SK-N-MC (cell line): Measurements from ENCODE around the gene VTA1.

Source experiments
- DNase-seq: peaks from one replicate; pipeline ENCODE4 v3.0.0-alpha.2; 2011; ENCODE audit warnings: low read depth, low spot score
- H3K27ac ChIP-seq: fragments of 200-600 bp; sonication (generic); 2 replicates; pipeline ENCODE4 v1.5.1; 2016; ENCODE audit warnings: mixed run types
- H3K36me3 ChIP-seq: fragments of 200-600 bp; sonication (generic); 2 replicates; pipeline ENCODE4 v1.6.1; 2017; ENCODE audit warnings: antibody characterized with exemption, low read length, mixed read lengths; ENCODE audit not compliant: insufficient read depth
- H3K4me3 ChIP-seq: fragments of 200-600 bp; sonication (generic); 2 replicates; pipeline ENCODE4 v1.5.1; 2016
- H3K9ac ChIP-seq: fragments of 200-600 bp; sonication (generic); 2 replicates; pipeline ENCODE4 v1.8.0; 2017; ENCODE audit warnings: mixed run types, mixed read lengths; ENCODE audit not compliant: insufficient read length
- H3K9me3 ChIP-seq: fragments of 200-600 bp; sonication (generic); 2 replicates; pipeline ENCODE4 v1.6.1; 2017; ENCODE audit warnings: low read depth, mild to moderate bottlenecking, antibody characterized with exemption, low read length, moderate library complexity, mixed read lengths
- EZH2 ChIP-seq: fragments of 200-600 bp; sonication (generic); IDR thresholded peaks from one replicate; pipeline ENCODE4 v1.6.1; 2017; ENCODE audit warnings: antibody characterized with exemption
- FOXP2 ChIP-seq: optimal IDR thresholded peaks from 2 replicates; pipeline ENCODE3; 2011; ENCODE audit warnings: mild to moderate bottlenecking, moderate library complexity; ENCODE audit not compliant: insufficient read depth; ENCODE audit errors: extremely low read length, control extremely low read depth
- POLR2AphosphoS5 ChIP-seq: IDR thresholded peaks from 2 replicates; pipeline ENCODE4 v1.6.1; 2012; ENCODE audit warnings: mild to moderate bottlenecking, low read depth, low read length, borderline replicate concordance

Gene VTA1

GRCh38 chr6:142241061-142241460, 94.0 kb downstream of the VTA1 start:
- H3K9ac ChIP-seq: no peak overlapping the region
- H3K27ac ChIP-seq: no peak overlapping the region
- no peaks in the 10 kb centered on the region for H3K9me3 ChIP-seq
- no peak for DNase-seq
- no peak for TF ChIP-seq EZH2
- TF ChIP-seq FOXP2: no peak
- no peak for TF ChIP-seq POLR2AphosphoS5
- no peaks in the 10 kb centered on the region for H3K36me3 ChIP-seq
- no peak overlapping the region for H3K4me3 ChIP-seq

DNA sequence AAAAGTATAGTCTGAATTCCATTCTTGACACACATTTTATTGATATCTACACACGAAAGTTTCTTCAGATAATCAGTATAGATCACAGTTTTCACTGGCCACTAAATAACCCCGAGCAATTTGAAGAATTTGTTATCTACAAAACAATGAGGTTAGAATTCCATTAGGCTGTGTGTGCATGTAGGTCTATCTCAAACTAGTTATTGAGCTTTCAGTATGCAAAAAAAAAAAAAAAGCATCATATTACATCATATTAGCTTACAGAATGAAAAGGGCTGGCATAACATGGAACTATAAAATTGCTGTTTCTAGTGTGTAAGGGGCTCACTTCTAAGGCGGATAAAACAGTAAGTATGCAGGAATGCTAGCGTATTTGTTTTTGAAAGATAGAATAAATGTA, 95.2 kb downstream of the VTA1 start:
- no peaks in the 10 kb centered on the region for H3K9me3 ChIP-seq
- H3K27ac ChIP-seq: no peak overlapping the region
- no peak overlapping the region for H3K4me3 ChIP-seq
- H3K36me3 ChIP-seq: no peaks in the 10 kb centered on the region
- DNase-seq: no peak
- H3K9ac ChIP-seq: no peak overlapping the region
- TF ChIP-seq FOXP2 (no peak), POLR2AphosphoS5 (no peak), EZH2 (no peak)

DNA sequence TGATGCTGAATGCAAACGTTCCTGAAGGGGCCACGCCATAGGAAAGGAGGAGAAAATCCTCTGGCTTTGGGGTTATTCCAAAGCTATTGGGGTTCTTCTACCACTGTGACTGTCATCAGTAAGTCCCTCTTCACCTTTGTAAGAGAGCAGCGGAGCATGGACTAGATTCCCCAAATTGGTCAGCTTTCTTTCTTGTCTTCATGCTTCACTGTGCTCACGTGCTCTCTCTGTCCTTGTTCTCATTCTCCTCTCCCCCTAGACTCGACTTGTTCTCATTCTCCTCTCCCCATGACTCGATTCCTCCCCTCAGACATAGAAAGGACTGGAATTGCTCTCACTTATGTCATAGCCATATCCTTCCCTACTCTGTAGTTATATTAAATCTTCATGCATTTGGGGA, 99.9 kb downstream of the VTA1 start:
- H3K9me3 ChIP-seq: no peaks in the 10 kb centered on the region
- H3K36me3 ChIP-seq: no peaks in the 10 kb centered on the region
- H3K4me3 ChIP-seq: no peak overlapping the region
- TF ChIP-seq POLR2AphosphoS5: no peak
- TF ChIP-seq FOXP2: no peak
- TF ChIP-seq EZH2: no peak
- DNase-seq: no peak
- no peak overlapping the region for H3K9ac ChIP-seq
- H3K27ac ChIP-seq: no peak overlapping the region

- TF ChIP-seq FOXP2 (no peak), POLR2AphosphoS5 (no peak), EZH2 (no peak)
- Histone ChIP-seq H3K4me3 (no peak overlapping the region), H3K9me3 (no peaks in the 10 kb centered on the region), H3K27ac (no peak overlapping the region), H3K36me3 (no peaks in the 10 kb centered on the region), H3K9ac (no peak overlapping the region)
- DNase-seq: no peak
Observed at GRCh38 chr6:142249266-142249665, 102.2 kb downstream of the VTA1 start.

DNA sequence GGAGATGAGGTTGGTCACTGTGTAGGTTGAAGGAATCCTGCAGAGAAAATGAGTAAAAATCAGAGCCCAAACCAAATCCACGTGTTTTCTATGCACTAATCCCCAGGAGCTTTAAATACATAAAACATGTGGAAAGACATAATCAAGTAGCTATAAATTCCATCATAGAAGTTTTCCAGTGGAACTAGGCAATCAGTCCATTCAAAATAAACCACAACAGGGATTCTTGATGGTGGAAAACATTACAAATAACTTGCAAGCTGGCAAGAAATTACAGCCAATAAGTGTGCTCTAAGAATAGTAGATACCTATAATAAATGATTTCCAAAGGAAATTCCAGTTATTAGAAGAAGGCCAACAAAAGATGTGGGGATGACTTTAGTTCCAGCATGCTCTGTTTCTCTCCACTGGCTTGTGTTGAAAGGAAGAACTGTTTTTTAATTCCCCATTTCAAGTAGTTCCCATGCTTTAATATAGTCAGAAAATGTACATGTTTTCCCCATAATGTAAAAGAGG, 104.9 kb downstream of the VTA1 start:
- Histone ChIP-seq H3K4me3 (no peak overlapping the region), H3K36me3 (no peaks in the 10 kb centered on the region), H3K9me3 (no peaks in the 10 kb centered on the region), H3K27ac (no peak overlapping the region), H3K9ac (no peak overlapping the region)
- TF ChIP-seq EZH2 (no peak), FOXP2 (no peak), POLR2AphosphoS5 (no peak)
- no peak for DNase-seq

DNA sequence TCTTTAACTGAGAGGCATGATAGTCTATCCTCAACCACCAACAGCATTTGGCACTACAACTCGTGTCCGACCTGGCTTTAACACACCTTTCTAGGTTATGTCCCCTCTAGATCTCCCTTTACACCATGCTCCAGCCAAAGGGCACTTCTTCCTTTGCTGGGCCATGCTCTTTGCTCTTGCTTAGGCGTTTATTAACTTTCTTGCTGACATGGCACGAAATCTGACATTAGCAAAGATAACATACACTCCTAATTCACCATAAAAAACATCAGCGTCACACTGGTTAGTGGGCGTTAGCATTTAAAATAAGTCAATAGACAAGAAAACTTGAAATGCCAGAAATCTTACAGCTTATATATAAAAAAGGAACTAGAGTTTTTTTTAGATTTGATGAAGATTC, 107.5 kb downstream of the VTA1 start:
- no peak for DNase-seq
- Histone ChIP-seq H3K9me3 (no peaks in the 10 kb centered on the region), H3K36me3 (no peaks in the 10 kb centered on the region), H3K27ac (no peak overlapping the region), H3K9ac (no peak overlapping the region), H3K4me3 (no peak overlapping the region)
- TF ChIP-seq POLR2AphosphoS5 (no peak), FOXP2 (no peak), EZH2 (no peak)

- Histone ChIP-seq H3K4me3 (no peak overlapping the region), H3K9ac (no peak overlapping the region), H3K27ac (no peak overlapping the region), H3K36me3 (no peaks in the 10 kb centered on the region), H3K9me3 (no peaks in the 10 kb centered on the region)
- TF ChIP-seq EZH2 (no peak), FOXP2 (no peak), POLR2AphosphoS5 (no peak)
- no peak for DNase-seq
Observed at GRCh38 chr6:142255785-142256184, 108.7 kb downstream of the VTA1 start.

GRCh38 chr6:142258305-142258704, 111.2 kb downstream of the VTA1 start:
- H3K9me3 ChIP-seq: no peaks in the 10 kb centered on the region
- no peak overlapping the region for H3K27ac ChIP-seq
- TF ChIP-seq POLR2AphosphoS5 (no peak), EZH2 (no peak), FOXP2 (no peak)
- DNase-seq: no peak
- no peak overlapping the region for H3K4me3 ChIP-seq
- no peaks in the 10 kb centered on the region for H3K36me3 ChIP-seq
- no peak overlapping the region for H3K9ac ChIP-seq

DNA sequence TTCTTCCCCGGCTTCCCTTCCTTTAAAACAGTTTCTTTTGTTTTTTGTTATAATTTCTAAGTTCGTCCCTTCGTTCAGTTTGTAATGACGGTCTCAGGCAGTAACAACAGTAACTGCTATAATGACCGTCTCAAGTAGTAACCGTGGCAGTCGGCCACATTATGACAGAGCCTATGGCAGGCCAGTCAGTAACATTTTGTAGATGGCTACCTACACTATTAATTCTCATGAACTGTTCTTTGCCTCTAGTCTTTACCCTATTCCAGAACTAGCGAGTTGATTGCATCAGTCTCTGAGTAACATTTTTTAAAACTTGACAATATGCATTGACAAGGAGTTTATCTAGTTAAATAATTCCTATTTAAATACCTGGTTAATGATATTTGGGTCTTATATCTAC, 111.7 kb downstream of the VTA1 start:
- DNase-seq: no peak
- H3K9ac ChIP-seq: no peak overlapping the region
- TF ChIP-seq FOXP2: no peak
- no peak for TF ChIP-seq EZH2
- TF ChIP-seq POLR2AphosphoS5: no peak
- no peaks in the 10 kb centered on the region for H3K9me3 ChIP-seq
- no peaks in the 10 kb centered on the region for H3K36me3 ChIP-seq
- no peak overlapping the region for H3K4me3 ChIP-seq
- H3K27ac ChIP-seq: no peak overlapping the region
